Cardiac atrium fibroblast (primary cell): ENCODE measurements around the gene CTAGE8. TPM values are rescaled to one million over a fixed set of nuclear protein-coding genes. Genes with fewer than 3 reads are reported as not detected.

Experiments
- total RNA-seq: library from RNA; depleted of rRNA; stranded (reverse); fragments of >200 nt; gene quantifications from 2 replicates; pipeline ENCODE4 v1.2.3, GENCODE V29; 2015

CTAGE8 gene
- total RNA-seq = under 0.01 TPM in 1 of 2 replicates, not detected in the other

GRCh38 chr7:144269188-144269587 is at the start of gene CTAGE8:
Gene CTAGE8 (minus strand): TSS chr7:144269288. CDS start chr7:144269250, 38 bp downstream.

DNA sequence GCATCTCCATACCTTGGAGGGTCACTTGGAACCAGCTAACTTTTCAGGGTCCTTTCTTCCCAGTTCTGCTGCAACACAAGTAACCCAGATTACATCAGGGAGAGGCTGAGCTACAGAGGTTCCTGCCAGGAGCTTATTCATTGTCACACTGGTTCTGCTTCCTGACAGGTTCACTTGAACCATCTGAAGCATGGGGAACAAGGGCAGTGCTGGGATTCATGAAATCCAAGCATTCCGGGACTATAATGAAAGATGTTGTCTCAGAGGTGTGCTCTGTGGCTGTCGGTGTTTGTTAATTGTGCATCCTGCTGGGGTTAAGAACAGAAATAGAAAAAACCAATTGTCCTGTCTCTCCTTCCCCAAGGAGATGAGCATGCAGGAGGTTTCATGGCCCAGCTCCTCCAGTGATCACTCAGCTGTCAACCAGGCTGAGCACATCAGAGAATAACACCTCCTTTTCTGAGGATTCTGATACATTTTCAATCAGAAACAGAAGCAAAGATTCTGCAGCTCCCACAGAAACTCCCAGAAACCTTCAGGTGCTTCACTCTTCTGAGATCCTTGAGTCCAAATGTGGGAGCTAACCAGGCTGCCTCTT is 42.9 kb upstream of the CTAGE8 start, which contains the start of gene OR2A1:
TSS of gene OR2A1 (plus strand) at position 548 of the 598 bp plus-strand sequence. CDS start 5,706 bp downstream, outside the sequence.

DNA sequence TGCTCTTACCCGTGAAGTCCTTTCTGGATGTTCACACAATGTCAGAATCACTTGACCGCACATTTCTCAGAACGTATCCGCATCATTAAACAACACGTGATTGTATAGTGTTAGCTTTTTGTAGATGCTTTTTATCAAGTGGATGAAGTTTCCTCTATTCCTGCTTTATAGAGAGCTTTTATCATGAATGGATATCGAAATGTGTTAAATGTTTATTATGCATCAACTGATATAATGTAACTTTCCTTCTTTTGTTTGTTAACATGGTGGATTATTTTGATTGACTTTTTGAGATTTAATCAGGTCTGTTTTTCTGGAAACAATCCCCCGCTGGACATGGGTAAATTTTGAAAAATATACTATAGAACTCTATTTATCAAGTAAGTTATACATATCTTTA is 4.4 kb downstream of the CTAGE8 start, which contains the start of gene OR2A7:
TSS of gene OR2A7 (minus strand) at position 101 of the 400 bp plus-strand sequence. CDS start 5,164 bp downstream, outside the sequence.

DNA sequence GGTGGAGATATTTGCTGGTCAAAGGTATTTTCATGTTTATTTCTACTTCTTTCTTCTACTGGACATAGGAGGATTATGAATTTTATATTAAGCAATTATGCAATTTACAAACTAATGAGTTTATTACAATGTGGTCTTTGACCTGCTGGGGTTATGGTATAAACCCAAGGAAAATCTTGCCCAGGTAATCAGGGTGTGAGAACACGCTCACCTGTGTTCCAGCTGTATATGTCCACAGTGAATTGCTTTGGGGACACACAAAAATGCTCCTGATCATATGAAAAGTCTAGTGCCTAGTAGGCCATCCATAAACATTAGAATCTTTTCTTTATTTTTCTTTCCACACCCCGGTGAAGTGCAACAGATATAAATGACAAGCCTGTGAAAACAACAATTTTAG is 29.7 kb downstream of the CTAGE8 start, which contains the start of gene OR2A42:
TSS of gene OR2A42 (minus strand) at position 241 of the 400 bp plus-strand sequence. CDS start 6,762 bp downstream, outside the sequence.

Other genes with a start within 250 kb of the CTAGE8 start
- not detected in 2 replicates for gene OR2A5, start 220.3 kb downstream of the CTAGE8 start, total RNA-seq
- gene OR2A25, start 199.5 kb downstream of the CTAGE8 start, total RNA-seq = not detected in 2 replicates
- not detected in 2 replicates for gene OR2A12, start 183.0 kb downstream of the CTAGE8 start, total RNA-seq
- not detected in 2 replicates for gene OR2A2, start 159.7 kb downstream of the CTAGE8 start, total RNA-seq
- gene OR2A14, start 146.1 kb downstream of the CTAGE8 start, total RNA-seq = not detected in 2 replicates
- under 0.01 and 0.65 TPM in 2 replicates for gene CTAGE4, start 85.8 kb downstream of the CTAGE8 start, total RNA-seq
- 0.65 TPM in 1 of 2 replicates, not detected in the other for gene ARHGEF35, start 73.5 kb downstream of the CTAGE8 start, total RNA-seq
- not detected in 2 replicates for gene OR2A42, start 29.7 kb downstream of the CTAGE8 start, total RNA-seq
- gene OR2A7, start 4.5 kb downstream of the CTAGE8 start, total RNA-seq = not detected in 2 replicates
- gene OR2A1, start 43.1 kb upstream of the CTAGE8 start, total RNA-seq = not detected in 2 replicates
- 2.6 and 3.4 TPM in 2 replicates for gene ARHGEF5, start 86.1 kb upstream of the CTAGE8 start, total RNA-seq
- not detected in 2 replicates for gene NOBOX, start 134.4 kb upstream of the CTAGE8 start, total RNA-seq